Tibial nerve (tissue), 4 donors: ENCODE measurements around the gene TIAM1. TPM values are rescaled to one million over a fixed set of nuclear protein-coding genes. Genes with fewer than 3 reads are reported as not detected.
A peak's percentile ranks its signal among the peaks of the same experiment; 100 is the strongest.

Source experiments
- DNase-seq, 2 donors: peaks; one replicate each; pipeline ENCODE4 v3.0.0-alpha.2; 2019; ENCODE audit warnings: low spot score in 2 of 2
- H3K27ac ChIP-seq, 4 donors: fragments of 200-600 bp; sonication (generic) in 3 of 4; one replicate each; pipeline ENCODE4 v1.5.1; 2017 to 2019; ENCODE audit warnings: mild to moderate bottlenecking in 1 of 4
- H3K27me3 ChIP-seq, 2 donors: fragments of 200-600 bp; sonication (generic) in 1 of 2; one replicate each; pipeline versions ENCODE4 v1.5.1 to v1.6.0; 2017 to 2019
- H3K36me3 ChIP-seq, 3 donors: fragments of 200-600 bp; sonication (generic); one replicate each; pipeline ENCODE4 v1.5.1; 2018 to 2019
- H3K4me1 ChIP-seq, 4 donors: fragments of 200-600 bp; sonication (generic) in 3 of 4; one replicate each; pipeline ENCODE4 v1.5.1; 2017 to 2019
- H3K4me3 ChIP-seq, 4 donors: fragments of 200-600 bp; sonication (generic) in 3 of 4; one replicate each; pipeline ENCODE4 v1.5.1; 2017 to 2019; ENCODE audit warnings: mild to moderate bottlenecking in 1 of 4, moderate library complexity in 1 of 4
- H3K9me3 ChIP-seq, 4 donors: fragments of 200-600 bp; sonication (generic) in 3 of 4; one replicate each; pipeline ENCODE4 v1.5.1; 2017 to 2019
- EP300 ChIP-seq, 2 donors: sonication (generic); formaldehyde crosslinking; IDR thresholded peaks; one replicate each; pipeline ENCODE4 v1.6.1; 2017; ENCODE audit warnings: antibody characterized with exemption in 2 of 2, mild to moderate bottlenecking in 1 of 2
- POLR2A ChIP-seq, 2 donors: fragments of 450-650 bp; IDR thresholded peaks; one replicate each; pipeline ENCODE4 v1.6.1; 2017; ENCODE audit warnings: antibody characterized with exemption in 2 of 2, mild to moderate bottlenecking in 2 of 2, moderate library complexity in 2 of 2
- WGBS, 2 donors: methylation state at CpG; one replicate each; pipeline ENCODE4 v1.1.5; 2018; 5-methylcytosine and 5-hydroxymethylcytosine counted together
- total RNA-seq, 4 donors: library from RNA; depleted of rRNA; stranded (reverse); fragments of >200 nt; gene quantifications; one replicate each; pipeline ENCODE4 v1.1.0, GENCODE V29; 2016
- TF ChIP-seq, protein P1 (sequence below), 5 experiments: fragments of 200-600 bp in 3 of 5; fragments of 450-650 bp in 2 of 5; sonication (generic) in 3 of 5; IDR thresholded peaks; one replicate each; pipeline ENCODE4 v1.5.1; 2016 to 2019; ENCODE audit warnings: antibody characterized with exemption in 5 of 5, mild to moderate bottlenecking in 3 of 5, moderate library complexity in 2 of 5

The TIAM1 gene
- total RNA-seq, 4 donors from 2014 or later: 25.3 to 44.7 (median 31.6) TPM

DNA sequence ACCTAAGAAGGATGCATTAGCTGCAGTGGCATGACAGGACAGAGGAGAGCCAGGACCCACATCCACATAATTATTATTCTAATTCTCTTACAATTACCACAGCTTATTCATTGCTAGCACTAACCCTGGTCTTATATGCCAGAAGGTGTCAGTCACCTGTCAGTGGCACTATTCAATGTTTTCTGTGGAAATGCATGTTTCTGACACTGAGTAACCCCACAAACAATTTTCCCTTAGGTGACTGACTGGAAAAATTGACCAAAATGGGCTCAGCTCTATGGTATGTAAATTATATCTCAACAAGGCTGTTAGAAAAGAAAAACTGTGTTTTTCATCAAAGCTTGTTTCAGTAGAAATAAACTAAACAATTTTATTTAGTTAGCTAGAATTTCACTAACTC lies 187.9 kb downstream of the TIAM1 start:
- H3K4me3 ChIP-seq: no peak overlapping the region
- peaks cover 0 to 21% (median 0%) of the 10 kb centered on the region in 3 donors for H3K36me3 ChIP-seq
- no peaks in the 10 kb centered on the region for H3K27me3 ChIP-seq
- H3K27ac ChIP-seq: no peak overlapping the region
- no peak for DNase-seq
- no peak for TF ChIP-seq EP300 (IDR thresholded peaks at IDR 0.05)
- TF ChIP-seq POLR2A (IDR thresholded peaks at IDR 0.05): no peak
- TF ChIP-seq, protein P1, sequence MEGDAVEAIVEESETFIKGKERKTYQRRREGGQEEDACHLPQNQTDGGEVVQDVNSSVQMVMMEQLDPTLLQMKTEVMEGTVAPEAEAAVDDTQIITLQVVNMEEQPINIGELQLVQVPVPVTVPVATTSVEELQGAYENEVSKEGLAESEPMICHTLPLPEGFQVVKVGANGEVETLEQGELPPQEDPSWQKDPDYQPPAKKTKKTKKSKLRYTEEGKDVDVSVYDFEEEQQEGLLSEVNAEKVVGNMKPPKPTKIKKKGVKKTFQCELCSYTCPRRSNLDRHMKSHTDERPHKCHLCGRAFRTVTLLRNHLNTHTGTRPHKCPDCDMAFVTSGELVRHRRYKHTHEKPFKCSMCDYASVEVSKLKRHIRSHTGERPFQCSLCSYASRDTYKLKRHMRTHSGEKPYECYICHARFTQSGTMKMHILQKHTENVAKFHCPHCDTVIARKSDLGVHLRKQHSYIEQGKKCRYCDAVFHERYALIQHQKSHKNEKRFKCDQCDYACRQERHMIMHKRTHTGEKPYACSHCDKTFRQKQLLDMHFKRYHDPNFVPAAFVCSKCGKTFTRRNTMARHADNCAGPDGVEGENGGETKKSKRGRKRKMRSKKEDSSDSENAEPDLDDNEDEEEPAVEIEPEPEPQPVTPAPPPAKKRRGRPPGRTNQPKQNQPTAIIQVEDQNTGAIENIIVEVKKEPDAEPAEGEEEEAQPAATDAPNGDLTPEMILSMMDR (IDR thresholded peaks at IDR 0.05): no peak
- H3K9me3 ChIP-seq: peaks cover 0 to 24% (median 0%) of the 10 kb centered on the region in 4 donors
- H3K4me1 ChIP-seq: peaks cover 0 to 24% (median 2%) of the 10 kb centered on the region in 4 donors

DNA sequence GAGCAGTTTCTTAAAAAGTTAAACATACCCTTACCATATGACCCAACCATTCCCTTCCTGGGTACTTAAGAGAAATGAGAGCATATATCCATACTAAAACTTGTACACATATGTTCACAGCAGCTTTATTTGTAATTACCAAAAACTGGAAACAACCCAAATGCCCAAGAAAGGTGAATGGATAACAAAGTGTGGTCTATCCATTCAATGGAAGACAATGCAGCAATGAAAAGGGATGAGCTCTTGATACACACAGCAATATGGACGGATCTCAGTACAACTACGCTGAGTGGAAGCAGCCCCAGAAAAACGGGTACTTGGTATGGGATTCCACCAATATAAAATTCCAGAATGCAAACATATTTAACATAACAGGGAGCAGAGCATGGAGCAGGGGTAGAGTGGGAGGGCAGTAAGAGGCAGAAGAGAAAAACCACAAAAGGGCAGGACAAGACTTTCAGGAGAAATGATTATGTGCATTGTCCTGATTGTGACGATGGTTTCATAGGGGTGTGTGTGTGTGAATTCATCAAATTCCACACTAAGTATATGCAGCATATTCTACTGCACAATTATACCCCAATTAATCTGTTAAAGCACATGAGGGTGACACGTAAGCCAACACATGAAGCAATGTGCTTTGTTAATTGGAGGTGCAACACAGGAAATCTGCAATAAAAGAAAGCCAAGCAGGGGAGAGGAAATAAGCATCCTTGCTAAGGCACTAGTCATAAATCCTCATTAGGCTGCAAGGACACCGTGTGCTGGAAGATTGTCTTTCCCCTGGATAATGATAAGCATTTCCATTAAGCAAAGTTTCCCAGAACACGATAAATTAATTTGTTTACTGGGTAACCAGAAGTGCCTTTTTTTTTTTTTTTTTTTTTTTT lies 192.7 kb downstream of the TIAM1 start:
- no peak for DNase-seq
- 74 to 81% methylated on average over 7 of the region's 7 CpGs for WGBS, 2 donors

DNA sequence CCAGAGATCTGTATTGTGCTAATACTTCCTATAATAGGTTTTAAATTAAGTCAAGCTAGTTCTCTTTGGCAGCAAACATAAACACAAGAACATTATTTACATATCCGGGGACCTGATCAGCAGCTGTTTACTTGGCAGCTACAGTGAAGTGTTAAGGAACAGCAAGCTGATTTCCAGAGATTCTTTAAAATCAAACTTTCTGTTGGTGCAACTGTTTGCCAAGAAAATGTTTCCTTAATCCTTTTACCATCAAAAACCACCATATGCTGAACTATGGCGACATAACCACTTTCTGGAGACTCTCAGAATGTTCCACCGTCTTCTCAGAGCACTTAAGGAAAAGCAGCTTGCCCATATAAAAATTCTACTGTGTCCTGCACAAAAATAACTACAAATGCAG lies 198.8 kb downstream of the TIAM1 start:
- DNase-seq: no peak
- H3K27ac ChIP-seq: no peak overlapping the region
- TF ChIP-seq EP300 (IDR thresholded peaks at IDR 0.05): no peak
- no peak for TF ChIP-seq POLR2A (IDR thresholded peaks at IDR 0.05)
- TF ChIP-seq, protein P1 (IDR thresholded peaks at IDR 0.05): no peak
- H3K4me3 ChIP-seq: no peak overlapping the region
- H3K27me3 ChIP-seq: no peaks in the 10 kb centered on the region
- H3K9me3 ChIP-seq: no peaks in the 10 kb centered on the region
- 42 to 44% methylated on average over 3 of the region's 3 CpGs for WGBS, 2 donors
- no peaks in the 10 kb centered on the region for H3K36me3 ChIP-seq
- H3K4me1 ChIP-seq: peaks cover 0 to 10% (median 0%) of the 10 kb centered on the region in 4 donors

More for the DNA sequence above, 192.7 kb downstream of the TIAM1 start:
- no peaks in the 10 kb centered on the region for H3K4me1 ChIP-seq
- H3K9me3 ChIP-seq: peaks cover 0 to 7% (median 0%) of the 10 kb centered on the region in 4 donors
- no peaks in the 10 kb centered on the region for H3K27me3 ChIP-seq
- H3K27ac ChIP-seq: peak overlapping the region in 1 of 4 donors; percentile 3
- TF ChIP-seq, protein P1 (IDR thresholded peaks at IDR 0.05): no peak
- peak; percentile 53 to 70 for TF ChIP-seq EP300 (IDR thresholded peaks at IDR 0.05)
- H3K4me3 ChIP-seq: no peak overlapping the region
- peaks cover 0 to 13% (median 0%) of the 10 kb centered on the region in 3 donors for H3K36me3 ChIP-seq

DNA sequence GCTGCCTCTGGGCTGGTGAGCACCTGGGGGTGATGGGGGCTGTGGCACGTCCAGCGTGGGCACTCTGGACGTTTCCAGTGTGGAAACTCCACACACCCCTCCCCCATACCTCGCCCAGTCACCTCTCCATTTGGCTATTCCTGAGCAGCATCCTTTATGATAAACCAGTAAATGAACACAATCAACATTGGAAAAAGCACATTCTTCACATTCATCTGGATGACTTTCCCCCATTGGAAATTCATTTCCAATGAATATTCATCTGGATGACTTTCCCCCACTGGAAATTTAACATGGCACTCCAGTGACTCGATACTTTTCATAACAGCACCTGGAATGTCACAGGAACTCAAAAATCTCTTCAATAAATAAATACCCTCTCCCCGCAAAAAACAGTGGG lies 201.0 kb downstream of the TIAM1 start:
- no peak for TF ChIP-seq POLR2A (IDR thresholded peaks at IDR 0.05)
- no peak for TF ChIP-seq EP300 (IDR thresholded peaks at IDR 0.05)
- TF ChIP-seq, protein P1 (IDR thresholded peaks at IDR 0.05): no peak
- no peak for DNase-seq
- Histone ChIP-seq H3K27me3 (no peaks in the 10 kb centered on the region), H3K4me3 (no peak overlapping the region), H3K27ac (no peak overlapping the region), H3K9me3 (no peaks in the 10 kb centered on the region), H3K36me3 (no peaks in the 10 kb centered on the region), H3K4me1 (peaks cover 0 to 10% (median 0%) of the 10 kb centered on the region in 4 donors)
- whole genome bisulfite sequencing, 2 donors: 93% methylated on average over 6 of the region's 6 CpGs

DNA sequence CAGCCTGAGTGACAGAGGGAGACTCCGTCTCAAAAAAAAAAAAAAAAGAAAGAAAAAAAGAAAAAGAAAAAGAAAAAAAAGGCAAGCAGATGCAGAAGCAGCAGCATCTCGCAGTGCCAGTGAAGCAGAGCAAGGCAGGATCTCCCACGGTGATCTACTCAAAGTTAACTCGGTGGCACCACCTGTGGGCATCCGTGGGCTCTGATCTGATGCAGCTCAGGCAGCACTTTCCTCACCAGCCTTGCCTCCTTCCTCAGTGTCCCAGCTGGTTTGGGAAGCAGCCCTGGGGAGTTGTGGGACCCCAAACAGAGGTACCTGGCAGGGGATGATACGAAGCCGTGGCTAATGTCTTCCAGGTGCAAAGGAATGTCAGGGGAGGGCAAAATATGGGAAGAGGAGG lies 201.5 kb downstream of the TIAM1 start:
- WGBS, 2 donors: 64 to 71% methylated on average over 7 of the region's 7 CpGs
- H3K4me3 ChIP-seq: no peak overlapping the region
- DNase-seq: no peak
- H3K4me1 ChIP-seq: peaks cover 0 to 10% (median 0%) of the 10 kb centered on the region in 4 donors
- H3K27ac ChIP-seq: no peak overlapping the region
- H3K9me3 ChIP-seq: no peaks in the 10 kb centered on the region
- H3K36me3 ChIP-seq: no peaks in the 10 kb centered on the region
- H3K27me3 ChIP-seq: no peaks in the 10 kb centered on the region
- TF ChIP-seq, protein P1 (IDR thresholded peaks at IDR 0.05): no peak
- no peak for TF ChIP-seq EP300 (IDR thresholded peaks at IDR 0.05)
- no peak for TF ChIP-seq POLR2A (IDR thresholded peaks at IDR 0.05)
